Measurements from ENCODE around the gene PRTFDC1. TPM values are rescaled to one million over a fixed set of nuclear protein-coding genes. Genes with fewer than 3 reads are reported as not detected.

The PRTFDC1 gene
- total RNA-seq, 1 experiment from 2014 or later: not detected

GRCh38 chr10:24847112-24848070 is 105.0 kb downstream of the PRTFDC1 start:
- POLR2A ChIA-PET: interaction anchor here (0.7 kb wide), 1 partner anchor 115 kb away, joined by 3 read pairs; no protein-coding TSS in a partner anchor
- no peaks in the 10 kb centered on the region for H3K27me3 Mint-ChIP-seq (ENCODE audit: insufficient read depth, unreplicated experiment)
- DNase-seq (ENCODE audit: unreplicated experiment): no peak
- CTCF ChIA-PET: interaction anchor here (0.7 to 2.0 kb wide), 4 partner anchors 9 to 476 kb away, joined by 3 to 7 read pairs (median 4); no protein-coding TSS in a partner anchor
- peaks cover 27% of the 10 kb centered on the region for H3K4me1 Mint-ChIP-seq (ENCODE audit: insufficient read depth, unreplicated experiment)
- H3K4me3 Mint-ChIP-seq (ENCODE audit: unreplicated experiment): no peak overlapping the region
- no peaks in the 10 kb centered on the region for H3K36me3 Mint-ChIP-seq (ENCODE audit: insufficient read depth, unreplicated experiment)
- intact Hi-C loops (cut with micrococcal nuclease): no loop called here
- H3K27ac Mint-ChIP-seq (ENCODE audit: low read depth, unreplicated experiment): no peak overlapping the region
- no peaks in the 10 kb centered on the region for H3K9me3 Mint-ChIP-seq (ENCODE audit: unreplicated experiment)
- no peak for TF ChIP-seq CTCF (IDR thresholded peaks at IDR 0.05; ENCODE audit: unreplicated experiment)
- no TSS peak for BruUV-seq (replicated peaks)

- ChIA-PET POLR2A (no interaction called here), CTCF (interaction anchor here (0.6 to 0.7 kb wide), 3 partner anchors 23 to 1529 kb away, joined by 3 to 4 read pairs (median 3); no protein-coding TSS in a partner anchor)
- TF ChIP-seq CTCF (IDR thresholded peaks at IDR 0.05; ENCODE audit: unreplicated experiment): no peak
- no peak for DNase-seq (ENCODE audit: unreplicated experiment)
- no peak overlapping the region for H3K4me3 Mint-ChIP-seq (ENCODE audit: unreplicated experiment)
- H3K27ac Mint-ChIP-seq (ENCODE audit: low read depth, unreplicated experiment): no peak overlapping the region
- intact Hi-C loops (cut with micrococcal nuclease): no loop called here
- H3K27me3 Mint-ChIP-seq (ENCODE audit: insufficient read depth, unreplicated experiment): no peaks in the 10 kb centered on the region
- H3K4me1 Mint-ChIP-seq (ENCODE audit: insufficient read depth, unreplicated experiment): peaks cover 8% of the 10 kb centered on the region
- H3K36me3 Mint-ChIP-seq (ENCODE audit: insufficient read depth, unreplicated experiment): no peaks in the 10 kb centered on the region
- BruUV-seq (replicated peaks): no TSS peak
- no peaks in the 10 kb centered on the region for H3K9me3 Mint-ChIP-seq (ENCODE audit: unreplicated experiment)
Measured at GRCh38 chr10:24844742-24845141, 107.7 kb downstream of the PRTFDC1 start.

GRCh38 chr10:24843256-24843655 is 109.2 kb downstream of the PRTFDC1 start:
- Mint-ChIP-seq H3K27ac (ENCODE audit: low read depth, unreplicated experiment) (no peak overlapping the region), H3K4me3 (ENCODE audit: unreplicated experiment) (no peak overlapping the region), H3K27me3 (ENCODE audit: insufficient read depth, unreplicated experiment) (no peaks in the 10 kb centered on the region), H3K9me3 (ENCODE audit: unreplicated experiment) (no peaks in the 10 kb centered on the region), H3K4me1 (ENCODE audit: insufficient read depth, unreplicated experiment) (peaks cover 5% of the 10 kb centered on the region), H3K36me3 (ENCODE audit: insufficient read depth, unreplicated experiment) (no peaks in the 10 kb centered on the region)
- POLR2A ChIA-PET: interaction anchor here (0.6 to 0.9 kb wide), 2 partner anchors 15 to 82 kb away, joined by 3 to 4 read pairs; no protein-coding TSS in a partner anchor
- DNase-seq (ENCODE audit: unreplicated experiment): no peak
- no TSS peak for BruUV-seq (replicated peaks)
- CTCF ChIA-PET: no interaction called here
- TF ChIP-seq CTCF (IDR thresholded peaks at IDR 0.05; ENCODE audit: unreplicated experiment): no peak
- intact Hi-C loops (cut with micrococcal nuclease): no loop called here

- H3K4me1 Mint-ChIP-seq (ENCODE audit: insufficient read depth, unreplicated experiment): peaks cover 5% of the 10 kb centered on the region
- ChIA-PET POLR2A (interaction anchor here (0.6 to 0.9 kb wide), 2 partner anchors 15 to 81 kb away, joined by 3 to 4 read pairs; no protein-coding TSS in a partner anchor), CTCF (no interaction called here)
- no peaks in the 10 kb centered on the region for H3K36me3 Mint-ChIP-seq (ENCODE audit: insufficient read depth, unreplicated experiment)
- TF ChIP-seq CTCF (IDR thresholded peaks at IDR 0.05; ENCODE audit: unreplicated experiment): no peak
- no peak overlapping the region for H3K27ac Mint-ChIP-seq (ENCODE audit: low read depth, unreplicated experiment)
- intact Hi-C loops (cut with micrococcal nuclease): no loop called here
- no peak overlapping the region for H3K4me3 Mint-ChIP-seq (ENCODE audit: unreplicated experiment)
- H3K9me3 Mint-ChIP-seq (ENCODE audit: unreplicated experiment): no peaks in the 10 kb centered on the region
- no TSS peak for BruUV-seq (replicated peaks)
- DNase-seq (ENCODE audit: unreplicated experiment): no peak
- H3K27me3 Mint-ChIP-seq (ENCODE audit: insufficient read depth, unreplicated experiment): no peaks in the 10 kb centered on the region
Measured at GRCh38 chr10:24842856-24843255, 109.5 kb downstream of the PRTFDC1 start.

Data from MCF 10A (cell line).